Keratinocyte (primary cell): ENCODE results near the gene CSNK1D. TPM values are rescaled to one million over a fixed set of nuclear protein-coding genes. Genes with fewer than 3 reads are reported as not detected.

Experiments
- DNase-seq: peaks from one replicate; pipeline ENCODE4 v3.0.0-alpha.2; 2011; ENCODE audit warnings: low read depth, missing footprints, low spot score
- FAIRE-seq: peaks from 2 replicates; lab custom pipeline; 2011; peaks lifted over from hg19 to GRCh38; lab: Jason Lieb, UNC
- H2AFZ ChIP-seq: 2 replicates; pipeline ENCODE4 v1.6.0; 2012; ENCODE audit warnings: low read length, control low read depth, inconsistent platforms; ENCODE audit not compliant: control insufficient read depth
- H3K27ac ChIP-seq: 2 replicates; pipeline ENCODE4 v1.5.1; 2011; ENCODE audit warnings: low read length; ENCODE audit not compliant: control insufficient read depth, insufficient read depth
- H3K27me3 ChIP-seq: 3 replicates; pipeline ENCODE4 v1.6.0; 2011; ENCODE audit warnings: low read length; ENCODE audit not compliant: control insufficient read depth, insufficient read depth; ENCODE audit errors: extremely low read depth
- H3K36me3 ChIP-seq, 2 experiments: 2 replicates in 1 of 2; 3 replicates in 1 of 2; pipeline ENCODE4 v1.5.1; 2011; ENCODE audit warnings: low read length in 2 of 2, mild to moderate bottlenecking in 1 of 2; ENCODE audit not compliant: control insufficient read depth in 2 of 2, insufficient read depth in 2 of 2; ENCODE audit errors: extremely low read depth in 1 of 2
- H3K4me1 ChIP-seq: 3 replicates; pipeline ENCODE4 v1.5.1; 2011; ENCODE audit warnings: low read length; ENCODE audit not compliant: control insufficient read depth, insufficient read depth; ENCODE audit errors: extremely low read depth
- H3K4me2 ChIP-seq: 3 replicates; pipeline ENCODE4 v1.6.0; 2011; ENCODE audit warnings: low read depth, low read length; ENCODE audit not compliant: control insufficient read depth, insufficient read depth; ENCODE audit errors: extremely low read depth
- H3K4me3 ChIP-seq, 3 experiments: fragments of 200-600 bp in 1 of 3; sonication (generic) in 1 of 3; 2 replicates in 2 of 3; 3 replicates in 1 of 3; pipeline ENCODE4 v1.5.1; 2011 to 2016; ENCODE audit warnings: low read length in 3 of 3, mild to moderate bottlenecking in 3 of 3, control low read depth in 2 of 3, inconsistent platforms in 1 of 3, low read depth in 1 of 3, mixed read lengths in 1 of 3, mixed run types in 1 of 3, moderate library complexity in 1 of 3; ENCODE audit not compliant: control insufficient read depth in 2 of 3, insufficient read depth in 2 of 3; ENCODE audit errors: extremely low read depth in 1 of 3
- H3K79me2 ChIP-seq: 2 replicates; pipeline ENCODE4 v1.6.0; 2012; ENCODE audit warnings: low read length; ENCODE audit not compliant: control insufficient read depth, insufficient read depth
- H3K9ac ChIP-seq: 3 replicates; pipeline ENCODE4 v1.6.0; 2011; ENCODE audit warnings: low read length; ENCODE audit not compliant: control insufficient read depth, insufficient read depth; ENCODE audit errors: extremely low read depth
- H3K9me1 ChIP-seq: 3 replicates; pipeline ENCODE4 v1.6.0; 2011; ENCODE audit warnings: low read length; ENCODE audit not compliant: control insufficient read depth, insufficient read depth; ENCODE audit errors: extremely low read depth
- H3K9me3 ChIP-seq: 2 replicates; pipeline ENCODE4 v1.5.1; 2012; ENCODE audit warnings: low read depth, low read length; ENCODE audit not compliant: control insufficient read depth
- H4K20me1 ChIP-seq: 3 replicates; pipeline ENCODE4 v1.6.0; 2011; ENCODE audit warnings: low read length; ENCODE audit not compliant: control insufficient read depth, insufficient read depth; ENCODE audit errors: extremely low read depth
- EZH2 ChIP-seq: IDR thresholded peaks from one replicate; pipeline ENCODE4 v1.6.1; 2012; ENCODE audit warnings: inconsistent platforms, mild to moderate bottlenecking, low read length, moderate library complexity
- dilution Hi-C: fragments of 300-500 bp; cut with MboI; formaldehyde crosslinking; loops from one replicate; pipeline ENCODE4 v1.7.0; 2020; ENCODE audit warnings: low sequenced_read_pairs; ENCODE audit not compliant: extremely low pct_ligation_motif_present
- polyA plus RNA-seq, 5 experiments: library from polyadenylated mRNA; depleted of rRNA in 3 of 5; stranded (reverse) in 3 of 5; stranded (forward) in 1 of 5; unstranded in 1 of 5; fragments of >200 nt; gene quantifications; 1 replicate in 1 of 5; 2 replicates in 3 of 5; 3 replicates in 1 of 5; pipeline versions ENCODE4 v1.2.1 to v1.2.3, GENCODE V29; 2011 to 2012; ENCODE audit warnings: missing spikeins in 2 of 5, low read depth in 1 of 5, low replicate concordance in 1 of 5
- TF ChIP-seq, protein P1 (sequence below), 3 experiments: IDR thresholded peaks in 1 of 3; conservative IDR thresholded peaks in 1 of 3; optimal IDR thresholded peaks in 1 of 3; 2 replicates in 2 of 3; 3 replicates in 1 of 3; pipeline versions ENCODE3 to v1.5.1; 2011; ENCODE audit warnings: low read length in 3 of 3, mild to moderate bottlenecking in 3 of 3, moderate library complexity in 2 of 3, control low read depth in 1 of 3, inconsistent platforms in 1 of 3; ENCODE audit not compliant: insufficient read depth in 2 of 3; ENCODE audit errors: extremely low read depth in 1 of 3

The CSNK1D gene
- polyA plus RNA-seq, 1 donor (not counting 4 experiments of a cell fraction or from before 2014, with no cell fraction given), result 86.0 TPM

DNA sequence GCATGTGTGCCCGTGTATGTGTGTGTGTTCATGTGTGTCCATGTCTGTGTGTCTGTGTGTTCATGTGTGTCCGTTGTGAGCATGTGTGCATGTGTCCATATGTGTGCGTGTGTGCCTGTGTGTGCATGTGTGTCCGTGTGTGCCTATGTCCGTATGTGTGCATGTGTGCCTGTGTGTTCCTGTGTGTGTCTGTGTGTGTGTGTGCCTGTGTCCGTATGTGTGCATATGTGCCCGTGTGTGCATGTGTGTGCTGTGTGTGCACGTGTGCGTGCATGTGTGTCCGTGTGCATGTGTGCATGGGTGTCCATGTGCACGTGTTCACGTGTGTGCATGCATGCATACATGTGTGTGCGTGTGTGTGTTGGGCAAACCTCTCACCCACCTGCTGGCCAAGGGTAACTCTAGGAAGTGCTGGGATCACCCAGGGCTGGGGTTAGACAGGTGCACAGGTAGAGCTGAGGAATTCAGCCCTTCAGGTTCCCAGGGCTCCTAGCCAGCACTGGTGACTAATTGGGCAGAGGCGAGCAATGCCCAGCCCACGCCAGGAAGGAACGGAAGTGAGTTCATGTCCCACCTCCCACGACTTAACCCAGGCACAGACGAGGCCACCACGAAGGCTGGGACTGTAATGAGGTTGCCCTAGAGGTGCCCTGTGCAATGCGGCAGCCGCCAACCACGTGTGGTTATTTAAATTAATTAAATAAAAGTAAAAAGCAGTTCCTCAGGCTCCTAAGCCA lies 8.2 kb upstream of the CSNK1D start:
- H3K9me1 ChIP-seq, result no peaks in the 10 kb centered on the region
- H4K20me1 ChIP-seq, result no peaks in the 10 kb centered on the region
- no peak overlapping the region for H3K4me2 ChIP-seq
- no peaks in the 10 kb centered on the region for H3K9me3 ChIP-seq
- FAIRE-seq (peak; percentile 90), DNase-seq (no peak)
- H3K36me3 ChIP-seq, result no peaks in the 10 kb centered on the region
- no peaks in the 10 kb centered on the region for H3K79me2 ChIP-seq
- no peak overlapping the region for H2AFZ ChIP-seq
- dilution Hi-C loops, result no loop called here
- H3K27ac ChIP-seq, result peak overlapping the region; percentile 23
- peak overlapping the region; percentile 42 for H3K9ac ChIP-seq
- H3K4me3 ChIP-seq, result no peak overlapping the region
- peaks cover 36% of the 10 kb centered on the region for H3K4me1 ChIP-seq
- H3K27me3 ChIP-seq, result no peaks in the 10 kb centered on the region
- TF ChIP-seq, protein P1, sequence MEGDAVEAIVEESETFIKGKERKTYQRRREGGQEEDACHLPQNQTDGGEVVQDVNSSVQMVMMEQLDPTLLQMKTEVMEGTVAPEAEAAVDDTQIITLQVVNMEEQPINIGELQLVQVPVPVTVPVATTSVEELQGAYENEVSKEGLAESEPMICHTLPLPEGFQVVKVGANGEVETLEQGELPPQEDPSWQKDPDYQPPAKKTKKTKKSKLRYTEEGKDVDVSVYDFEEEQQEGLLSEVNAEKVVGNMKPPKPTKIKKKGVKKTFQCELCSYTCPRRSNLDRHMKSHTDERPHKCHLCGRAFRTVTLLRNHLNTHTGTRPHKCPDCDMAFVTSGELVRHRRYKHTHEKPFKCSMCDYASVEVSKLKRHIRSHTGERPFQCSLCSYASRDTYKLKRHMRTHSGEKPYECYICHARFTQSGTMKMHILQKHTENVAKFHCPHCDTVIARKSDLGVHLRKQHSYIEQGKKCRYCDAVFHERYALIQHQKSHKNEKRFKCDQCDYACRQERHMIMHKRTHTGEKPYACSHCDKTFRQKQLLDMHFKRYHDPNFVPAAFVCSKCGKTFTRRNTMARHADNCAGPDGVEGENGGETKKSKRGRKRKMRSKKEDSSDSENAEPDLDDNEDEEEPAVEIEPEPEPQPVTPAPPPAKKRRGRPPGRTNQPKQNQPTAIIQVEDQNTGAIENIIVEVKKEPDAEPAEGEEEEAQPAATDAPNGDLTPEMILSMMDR (optimal IDR thresholded peaks at IDR 0.05 in 1 of 3, IDR thresholded peaks at IDR 0.05 in 1 of 3, conservative IDR thresholded peaks at IDR 0.05 in 1 of 3; ENCODE audit: extremely low read depth in 1 of 3, insufficient read depth in 2 of 3, low read length in 3 of 3), result no peak
- TF ChIP-seq EZH2, result no peak

DNA sequence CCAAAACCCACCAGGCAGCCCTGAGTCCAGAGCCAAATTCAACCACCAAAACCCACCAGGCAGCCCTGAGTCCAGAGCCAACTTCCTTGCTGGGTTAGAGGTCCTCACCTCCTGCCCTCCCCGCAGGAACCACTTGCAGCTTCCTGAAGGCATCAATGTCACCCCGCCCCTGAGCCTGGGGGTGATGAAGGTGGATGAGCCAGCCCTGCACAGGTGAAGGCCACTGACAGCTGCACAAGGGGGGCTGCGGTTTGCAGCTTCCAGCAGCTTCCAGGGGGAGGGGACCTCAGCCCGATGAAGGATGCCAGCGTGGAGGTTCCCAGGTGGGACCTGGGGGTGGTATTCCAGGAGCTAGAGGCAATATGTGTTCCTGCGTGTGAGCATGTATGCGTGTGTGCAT lies 7.6 kb upstream of the CSNK1D start:
- Histone ChIP-seq H3K9ac (no peak overlapping the region), H3K4me3 (no peak overlapping the region), H3K4me2 (no peak overlapping the region), H3K9me1 (no peaks in the 10 kb centered on the region), H3K27me3 (no peaks in the 10 kb centered on the region), H4K20me1 (no peaks in the 10 kb centered on the region), H3K36me3 (no peaks in the 10 kb centered on the region), H3K9me3 (no peaks in the 10 kb centered on the region), H3K4me1 (peaks cover 36% of the 10 kb centered on the region), H2AFZ (no peak overlapping the region), H3K27ac (no peak overlapping the region), H3K79me2 (no peaks in the 10 kb centered on the region)
- FAIRE-seq, result no peak
- TF ChIP-seq, protein P1 (optimal IDR thresholded peaks at IDR 0.05 in 1 of 3, IDR thresholded peaks at IDR 0.05 in 1 of 3, conservative IDR thresholded peaks at IDR 0.05 in 1 of 3; ENCODE audit: extremely low read depth in 1 of 3, insufficient read depth in 2 of 3, low read length in 3 of 3), result no peak
- TF ChIP-seq EZH2, result no peak
- DNase-seq, result no peak
- dilution Hi-C loops, result no loop called here
